HepG2 (cell line): Measurements from ENCODE around the gene CYP27B1. TPM values are rescaled to one million over a fixed set of nuclear protein-coding genes. Genes with fewer than 3 reads are reported as not detected.

Source experiments
- CBX2 ChIP-seq, 2 experiments: fragments of 200-600 bp in 1 of 2; sonication (generic); formaldehyde crosslinking in 1 of 2; IDR thresholded peaks; 2 replicates each; pipeline versions ENCODE4 v1.7.0 to v1.8.1; 2018 to 2022; ENCODE audit warnings: low read depth in 2 of 2, low read length in 1 of 2, mild to moderate bottlenecking in 1 of 2, missing genetic modification reagents in 1 of 2
- FOXK1 ChIP-seq: sonication (generic); formaldehyde crosslinking; IDR thresholded peaks from 2 replicates; pipeline ENCODE4 v1.4.0; 2020; ENCODE audit warnings: low read depth, missing genetic modification reagents, borderline replicate concordance
- KDM5B ChIP-seq: sonication (generic); formaldehyde crosslinking; IDR thresholded peaks from 2 replicates; pipeline ENCODE4 v1.4.0; 2020; ENCODE audit warnings: missing genetic modification reagents, mild to moderate bottlenecking, borderline replicate concordance
- KMT2A ChIP-seq: sonication (generic); formaldehyde crosslinking; IDR thresholded peaks from 2 replicates; pipeline ENCODE4 v1.4.0; 2020; ENCODE audit warnings: missing genetic modification reagents
- MEF2D ChIP-seq: sonication (generic); formaldehyde crosslinking; IDR thresholded peaks from 2 replicates; pipeline ENCODE4 v1.5.1; 2020; ENCODE audit warnings: mild to moderate bottlenecking, missing genetic modification reagents
- NFKBIZ ChIP-seq: IDR thresholded peaks from 2 replicates; pipeline ENCODE4 v1.6.1; 2018; ENCODE audit warnings: missing genetic modification reagents, missing compliant biosample characterization
- SOX13 ChIP-seq, 3 experiments: fragments of 450-650 bp in 1 of 3; sonication (generic) in 1 of 3; formaldehyde crosslinking in 1 of 3; IDR thresholded peaks in 2 of 3; conservative IDR thresholded peaks in 1 of 3; 2 replicates each; pipeline versions ENCODE4 v1.5.0 to v1.6.1; 2016 to 2020; ENCODE audit warnings: antibody characterized with exemption in 1 of 3, mild to moderate bottlenecking in 1 of 3, missing compliant biosample characterization in 1 of 3, missing genetic modification reagents in 1 of 3, moderate library complexity in 1 of 3
- ZNF7 ChIP-seq: IDR thresholded peaks from 2 replicates; pipeline ENCODE4 v1.6.1; 2016; ENCODE audit warnings: missing biosample characterization, missing genetic modification reagents
- ZNF775 ChIP-seq: sonication (generic); formaldehyde crosslinking; IDR thresholded peaks from 2 replicates; pipeline ENCODE4 v1.4.0; 2020; ENCODE audit warnings: missing genetic modification reagents, mild to moderate bottlenecking, moderate library complexity, borderline replicate concordance
- polyA plus RNA-seq, 8 experiments: library from polyadenylated mRNA; depleted of rRNA in 3 of 8; stranded (reverse) in 7 of 8; unstranded in 1 of 8; fragments of >200 nt; fragmentation: Illumina TruSeq in 4 of 8; extraction: Trizol in 4 of 8; gene quantifications; 2 replicates each; pipeline versions ENCODE4 v1.2.1 to v1.2.3, GENCODE V29; 2011 to 2016; ENCODE audit warnings: low read depth in 4 of 8, missing spikeins in 1 of 8, mixed read lengths in 1 of 8; ENCODE audit not compliant: insufficient read depth in 1 of 8
- total RNA-seq, 5 experiments: library from RNA; depleted of rRNA; stranded (reverse); fragments of >200 nt; fragmentation: Illumina TruSeq; extraction: Trizol; gene quantifications; 2 replicates each; pipeline ENCODE4 v1.2.3, GENCODE V29; 2016; ENCODE audit warnings: low read depth in 1 of 5
- TF ChIP-seq, protein P1 (sequence below): sonication (generic); formaldehyde crosslinking; IDR thresholded peaks from 2 replicates; pipeline ENCODE4 v1.4.0; 2020; ENCODE audit warnings: missing genetic modification reagents, borderline replicate concordance
- TF ChIP-seq, protein P2 (sequence below): sonication (generic); formaldehyde crosslinking; IDR thresholded peaks from 2 replicates; pipeline ENCODE4 v1.5.1; 2020; ENCODE audit warnings: mild to moderate bottlenecking, missing genetic modification reagents, borderline replicate concordance
- TF ChIP-seq, protein P3 (sequence below): sonication (generic); formaldehyde crosslinking; IDR thresholded peaks from 2 replicates; pipeline ENCODE4 v1.4.0; 2020; ENCODE audit warnings: low read depth, mild to moderate bottlenecking, missing genetic modification reagents
- TF ChIP-seq, protein P4 (sequence below): IDR thresholded peaks from 2 replicates; pipeline ENCODE4 v1.6.1; 2018; ENCODE audit warnings: missing genetic modification reagents
- TF ChIP-seq, protein P5 (sequence below): sonication (generic); formaldehyde crosslinking; IDR thresholded peaks from 2 replicates; pipeline ENCODE4 v1.5.1; 2020; ENCODE audit warnings: missing genetic modification reagents, mild to moderate bottlenecking, borderline replicate concordance

CYP27B1 gene
- total and polyA plus RNA-seq, 2 of the 13 experiments (the other 11 are each of a cell fraction or from before 2014, with no cell fraction given) = 2.3 to 3.0 TPM

DNA sequence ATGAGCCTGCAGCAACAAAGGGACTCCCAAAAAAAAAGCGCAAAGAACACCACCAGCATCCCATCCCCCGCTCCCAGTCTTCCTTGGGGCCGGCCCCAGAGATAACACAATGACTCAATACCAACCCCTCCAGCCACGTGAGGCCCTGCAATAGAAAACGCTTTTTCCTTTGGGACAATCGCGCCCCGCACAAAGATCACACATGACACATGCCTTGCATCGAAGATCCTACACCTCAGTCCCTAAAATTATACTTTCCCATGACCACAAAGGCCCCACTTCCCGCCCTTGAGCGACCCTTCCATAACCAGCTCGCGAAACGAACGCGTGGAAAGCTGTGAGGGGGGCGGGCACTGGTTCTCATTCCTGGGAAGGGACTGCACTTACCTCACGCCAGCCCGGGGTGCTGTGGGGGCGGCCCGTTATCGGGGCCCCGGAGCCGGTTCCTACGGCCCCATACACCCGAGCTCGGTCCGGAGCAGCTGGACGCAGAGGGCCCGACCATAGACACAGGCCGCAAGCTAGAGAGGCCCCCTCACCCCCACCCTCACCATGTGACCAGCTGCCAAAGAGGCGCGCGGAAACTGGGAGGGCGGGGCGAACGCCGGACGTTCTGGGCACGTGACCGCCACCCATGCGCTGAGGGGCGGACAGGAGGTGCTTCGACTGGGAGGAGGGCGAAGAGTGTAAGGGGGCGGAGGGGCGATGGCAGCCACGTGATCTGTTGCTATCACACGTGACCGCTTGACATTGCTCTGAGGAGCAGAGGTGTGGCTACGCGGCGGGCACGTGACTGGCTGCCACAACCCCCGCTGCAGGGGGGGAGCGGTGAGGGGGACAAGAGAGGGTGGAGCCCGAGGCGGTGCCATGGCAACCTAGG, 14.8 kb downstream of the CYP27B1 start, which contains the start of gene CDK4 (continued):
- TF ChIP-seq, protein P1, sequence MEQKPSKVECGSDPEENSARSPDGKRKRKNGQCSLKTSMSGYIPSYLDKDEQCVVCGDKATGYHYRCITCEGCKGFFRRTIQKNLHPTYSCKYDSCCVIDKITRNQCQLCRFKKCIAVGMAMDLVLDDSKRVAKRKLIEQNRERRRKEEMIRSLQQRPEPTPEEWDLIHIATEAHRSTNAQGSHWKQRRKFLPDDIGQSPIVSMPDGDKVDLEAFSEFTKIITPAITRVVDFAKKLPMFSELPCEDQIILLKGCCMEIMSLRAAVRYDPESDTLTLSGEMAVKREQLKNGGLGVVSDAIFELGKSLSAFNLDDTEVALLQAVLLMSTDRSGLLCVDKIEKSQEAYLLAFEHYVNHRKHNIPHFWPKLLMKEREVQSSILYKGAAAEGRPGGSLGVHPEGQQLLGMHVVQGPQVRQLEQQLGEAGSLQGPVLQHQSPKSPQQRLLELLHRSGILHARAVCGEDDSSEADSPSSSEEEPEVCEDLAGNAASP = peak; percentile 76
- peak; percentile 23; the same call in 1 of the 2 replicates for TF ChIP-seq SOX13 (IDR thresholded peaks at IDR 0.05)
- TF ChIP-seq SOX13 (CRISPR knock-in tag; conservative IDR thresholded peaks at IDR 0.05 in 1 of 2, IDR thresholded peaks at IDR 0.05 in 1 of 2) = peak in 1 of 2 experiments; percentile 61; a peak in 1 of 4 replicates
- peak; percentile 90 for TF ChIP-seq MEF2D (CRISPR knock-in tag)
- peak; percentile 71; the same call in 1 of the 2 replicates for TF ChIP-seq ZNF775 (CRISPR knock-in tag)
- TF ChIP-seq CBX2 (IDR thresholded peaks at IDR 0.05; ENCODE audit: low read depth, low read length) = no peak
- no peak for TF ChIP-seq CBX2 (CRISPR knock-in tag; IDR thresholded peaks at IDR 0.05; ENCODE audit: low read depth)
- TF ChIP-seq KDM5B = peak; percentile 71; the same call in 1 of the 2 replicates
- peak; percentile 87 for TF ChIP-seq NFKBIZ (CRISPR knock-in tag)
- TF ChIP-seq FOXK1 = peak; percentile 96; the same call in 1 of the 2 replicates
- TF ChIP-seq, protein P2, sequence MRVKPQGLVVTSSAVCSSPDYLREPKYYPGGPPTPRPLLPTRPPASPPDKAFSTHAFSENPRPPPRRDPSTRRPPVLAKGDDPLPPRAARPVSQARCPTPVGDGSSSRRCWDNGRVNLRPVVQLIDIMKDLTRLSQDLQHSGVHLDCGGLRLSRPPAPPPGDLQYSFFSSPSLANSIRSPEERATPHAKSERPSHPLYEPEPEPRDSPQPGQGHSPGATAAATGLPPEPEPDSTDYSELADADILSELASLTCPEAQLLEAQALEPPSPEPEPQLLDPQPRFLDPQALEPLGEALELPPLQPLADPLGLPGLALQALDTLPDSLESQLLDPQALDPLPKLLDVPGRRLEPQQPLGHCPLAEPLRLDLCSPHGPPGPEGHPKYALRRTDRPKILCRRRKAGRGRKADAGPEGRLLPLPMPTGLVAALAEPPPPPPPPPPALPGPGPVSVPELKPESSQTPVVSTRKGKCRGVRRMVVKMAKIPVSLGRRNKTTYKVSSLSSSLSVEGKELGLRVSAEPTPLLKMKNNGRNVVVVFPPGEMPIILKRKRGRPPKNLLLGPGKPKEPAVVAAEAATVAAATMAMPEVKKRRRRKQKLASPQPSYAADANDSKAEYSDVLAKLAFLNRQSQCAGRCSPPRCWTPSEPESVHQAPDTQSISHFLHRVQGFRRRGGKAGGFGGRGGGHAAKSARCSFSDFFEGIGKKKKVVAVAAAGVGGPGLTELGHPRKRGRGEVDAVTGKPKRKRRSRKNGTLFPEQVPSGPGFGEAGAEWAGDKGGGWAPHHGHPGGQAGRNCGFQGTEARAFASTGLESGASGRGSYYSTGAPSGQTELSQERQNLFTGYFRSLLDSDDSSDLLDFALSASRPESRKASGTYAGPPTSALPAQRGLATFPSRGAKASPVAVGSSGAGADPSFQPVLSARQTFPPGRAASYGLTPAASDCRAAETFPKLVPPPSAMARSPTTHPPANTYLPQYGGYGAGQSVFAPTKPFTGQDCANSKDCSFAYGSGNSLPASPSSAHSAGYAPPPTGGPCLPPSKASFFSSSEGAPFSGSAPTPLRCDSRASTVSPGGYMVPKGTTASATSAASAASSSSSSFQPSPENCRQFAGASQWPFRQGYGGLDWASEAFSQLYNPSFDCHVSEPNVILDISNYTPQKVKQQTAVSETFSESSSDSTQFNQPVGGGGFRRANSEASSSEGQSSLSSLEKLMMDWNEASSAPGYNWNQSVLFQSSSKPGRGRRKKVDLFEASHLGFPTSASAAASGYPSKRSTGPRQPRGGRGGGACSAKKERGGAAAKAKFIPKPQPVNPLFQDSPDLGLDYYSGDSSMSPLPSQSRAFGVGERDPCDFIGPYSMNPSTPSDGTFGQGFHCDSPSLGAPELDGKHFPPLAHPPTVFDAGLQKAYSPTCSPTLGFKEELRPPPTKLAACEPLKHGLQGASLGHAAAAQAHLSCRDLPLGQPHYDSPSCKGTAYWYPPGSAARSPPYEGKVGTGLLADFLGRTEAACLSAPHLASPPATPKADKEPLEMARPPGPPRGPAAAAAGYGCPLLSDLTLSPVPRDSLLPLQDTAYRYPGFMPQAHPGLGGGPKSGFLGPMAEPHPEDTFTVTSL (CRISPR knock-in tag) = peak; percentile 74
- TF ChIP-seq, protein P3, sequence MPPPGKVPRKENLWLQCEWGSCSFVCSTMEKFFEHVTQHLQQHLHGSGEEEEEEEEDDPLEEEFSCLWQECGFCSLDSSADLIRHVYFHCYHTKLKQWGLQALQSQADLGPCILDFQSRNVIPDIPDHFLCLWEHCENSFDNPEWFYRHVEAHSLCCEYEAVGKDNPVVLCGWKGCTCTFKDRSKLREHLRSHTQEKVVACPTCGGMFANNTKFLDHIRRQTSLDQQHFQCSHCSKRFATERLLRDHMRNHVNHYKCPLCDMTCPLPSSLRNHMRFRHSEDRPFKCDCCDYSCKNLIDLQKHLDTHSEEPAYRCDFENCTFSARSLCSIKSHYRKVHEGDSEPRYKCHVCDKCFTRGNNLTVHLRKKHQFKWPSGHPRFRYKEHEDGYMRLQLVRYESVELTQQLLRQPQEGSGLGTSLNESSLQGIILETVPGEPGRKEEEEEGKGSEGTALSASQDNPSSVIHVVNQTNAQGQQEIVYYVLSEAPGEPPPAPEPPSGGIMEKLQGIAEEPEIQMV (CRISPR knock-in tag) = peak; percentile 70
- TF ChIP-seq, protein P4, sequence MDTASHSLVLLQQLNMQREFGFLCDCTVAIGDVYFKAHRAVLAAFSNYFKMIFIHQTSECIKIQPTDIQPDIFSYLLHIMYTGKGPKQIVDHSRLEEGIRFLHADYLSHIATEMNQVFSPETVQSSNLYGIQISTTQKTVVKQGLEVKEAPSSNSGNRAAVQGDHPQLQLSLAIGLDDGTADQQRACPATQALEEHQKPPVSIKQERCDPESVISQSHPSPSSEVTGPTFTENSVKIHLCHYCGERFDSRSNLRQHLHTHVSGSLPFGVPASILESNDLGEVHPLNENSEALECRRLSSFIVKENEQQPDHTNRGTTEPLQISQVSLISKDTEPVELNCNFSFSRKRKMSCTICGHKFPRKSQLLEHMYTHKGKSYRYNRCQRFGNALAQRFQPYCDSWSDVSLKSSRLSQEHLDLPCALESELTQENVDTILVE (CRISPR knock-in tag) = peak; percentile 94
- TF ChIP-seq, protein P5, sequence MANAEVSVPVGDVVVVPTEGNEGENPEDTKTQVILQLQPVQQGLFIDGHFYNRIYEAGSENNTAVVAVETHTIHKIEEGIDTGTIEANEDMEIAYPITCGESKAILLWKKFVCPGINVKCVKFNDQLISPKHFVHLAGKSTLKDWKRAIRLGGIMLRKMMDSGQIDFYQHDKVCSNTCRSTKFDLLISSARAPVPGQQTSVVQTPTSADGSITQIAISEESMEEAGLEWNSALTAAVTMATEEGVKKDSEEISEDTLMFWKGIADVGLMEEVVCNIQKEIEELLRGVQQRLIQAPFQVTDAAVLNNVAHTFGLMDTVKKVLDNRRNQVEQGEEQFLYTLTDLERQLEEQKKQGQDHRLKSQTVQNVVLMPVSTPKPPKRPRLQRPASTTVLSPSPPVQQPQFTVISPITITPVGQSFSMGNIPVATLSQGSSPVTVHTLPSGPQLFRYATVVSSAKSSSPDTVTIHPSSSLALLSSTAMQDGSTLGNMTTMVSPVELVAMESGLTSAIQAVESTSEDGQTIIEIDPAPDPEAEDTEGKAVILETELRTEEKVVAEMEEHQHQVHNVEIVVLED = peak; percentile 87
- TF ChIP-seq KMT2A (CRISPR knock-in tag) = peak; percentile 77; the same call in 1 of the 2 replicates
- TF ChIP-seq ZNF7 = no peak
